Neutrophil (primary cell): ENCODE data around the gene MYO5B.

ENCODE experiments used
- H3K27ac ChIP-seq: fragments of 200-600 bp; sonication (generic); 2 replicates; pipeline ENCODE4 v1.5.1; 2016; ENCODE audit warnings: mild to moderate bottlenecking, moderate library complexity
- H3K27me3 ChIP-seq: fragments of 200-600 bp; sonication (generic); 2 replicates; pipeline ENCODE4 v1.6.0; 2016; ENCODE audit warnings: mild to moderate bottlenecking
- H3K36me3 ChIP-seq: fragments of 200-600 bp; sonication (generic); 2 replicates; pipeline ENCODE4 v1.5.1; 2017
- H3K4me1 ChIP-seq, 2 experiments: fragments of 200-600 bp in 1 of 2; sonication (generic) in 1 of 2; 1 replicate in 1 of 2; 2 replicates in 1 of 2; pipeline versions ENCODE4 v1.5.1 to v1.6.1; 2013 to 2016; ENCODE audit warnings: low read depth in 1 of 2, low read length in 1 of 2, mild to moderate bottlenecking in 1 of 2, moderate library complexity in 1 of 2; ENCODE audit not compliant: control insufficient read depth in 1 of 2, insufficient read depth in 1 of 2
- H3K4me3 ChIP-seq, 2 experiments: fragments of 200-600 bp in 1 of 2; sonication (generic) in 1 of 2; 1 replicate in 1 of 2; 2 replicates in 1 of 2; pipeline ENCODE4 v1.5.1; 2013 to 2016; ENCODE audit warnings: low read depth in 1 of 2, low read length in 1 of 2, mild to moderate bottlenecking in 1 of 2, moderate library complexity in 1 of 2
- H3K9me3 ChIP-seq: fragments of 200-600 bp; sonication (generic); 2 replicates; pipeline ENCODE4 v1.5.1; 2016
- CTCF ChIP-seq: fragments of 200-600 bp; sonication (generic); IDR thresholded peaks from 2 replicates; pipeline ENCODE4 v1.5.1; 2016; ENCODE audit warnings: antibody characterized with exemption

The MYO5B gene

DNA sequence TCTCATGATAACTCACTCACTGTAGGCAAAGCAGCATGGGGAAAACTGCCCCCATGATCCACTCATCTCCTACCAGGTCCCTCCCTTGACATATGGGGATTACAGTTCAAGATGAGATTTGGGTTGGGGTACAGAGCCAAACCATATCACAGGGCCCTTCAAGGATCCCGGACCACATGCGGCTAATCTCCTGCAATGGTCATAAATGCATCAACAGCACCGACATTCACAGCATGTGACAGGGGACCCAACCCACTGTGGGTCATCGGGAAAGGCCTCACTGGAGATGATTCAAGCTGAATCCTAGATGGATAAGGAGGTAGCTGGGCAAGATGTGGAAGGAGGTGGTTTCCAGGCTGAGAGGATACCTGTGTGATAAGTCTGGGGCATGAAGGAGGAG is 129.4 kb downstream of the MYO5B start:
- Histone ChIP-seq H3K36me3 (no peaks in the 10 kb centered on the region), H3K27ac (no peak overlapping the region), H3K9me3 (no peaks in the 10 kb centered on the region), H3K4me3 (no peak overlapping the region), H3K4me1 (no peaks in the 10 kb centered on the region), H3K27me3 (peaks cover 12% of the 10 kb centered on the region)
- TF ChIP-seq CTCF, result no peak

DNA sequence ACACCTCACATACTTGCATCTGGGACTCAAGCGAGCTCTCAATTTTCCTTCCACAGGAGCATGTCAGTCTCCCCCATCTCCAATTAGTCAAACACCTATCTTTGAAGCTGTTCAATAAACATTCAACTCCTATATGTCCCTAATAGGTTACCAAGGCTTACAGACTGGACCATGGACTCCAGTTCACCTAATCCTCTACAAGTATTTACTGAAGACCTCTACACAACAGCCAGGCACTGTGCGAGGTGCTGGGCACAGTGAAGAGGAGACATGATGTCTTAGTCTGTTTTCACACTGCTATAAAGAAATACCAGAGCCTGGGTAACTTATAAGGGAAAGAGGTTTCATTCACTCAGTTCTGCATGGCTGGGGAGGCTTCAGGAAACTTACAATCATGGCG is 129.9 kb downstream of the MYO5B start:
- Histone ChIP-seq H3K4me3 (no peak overlapping the region), H3K4me1 (no peaks in the 10 kb centered on the region), H3K27me3 (peaks cover 15% of the 10 kb centered on the region), H3K9me3 (no peaks in the 10 kb centered on the region), H3K36me3 (no peaks in the 10 kb centered on the region), H3K27ac (no peak overlapping the region)
- no peak for TF ChIP-seq CTCF

DNA sequence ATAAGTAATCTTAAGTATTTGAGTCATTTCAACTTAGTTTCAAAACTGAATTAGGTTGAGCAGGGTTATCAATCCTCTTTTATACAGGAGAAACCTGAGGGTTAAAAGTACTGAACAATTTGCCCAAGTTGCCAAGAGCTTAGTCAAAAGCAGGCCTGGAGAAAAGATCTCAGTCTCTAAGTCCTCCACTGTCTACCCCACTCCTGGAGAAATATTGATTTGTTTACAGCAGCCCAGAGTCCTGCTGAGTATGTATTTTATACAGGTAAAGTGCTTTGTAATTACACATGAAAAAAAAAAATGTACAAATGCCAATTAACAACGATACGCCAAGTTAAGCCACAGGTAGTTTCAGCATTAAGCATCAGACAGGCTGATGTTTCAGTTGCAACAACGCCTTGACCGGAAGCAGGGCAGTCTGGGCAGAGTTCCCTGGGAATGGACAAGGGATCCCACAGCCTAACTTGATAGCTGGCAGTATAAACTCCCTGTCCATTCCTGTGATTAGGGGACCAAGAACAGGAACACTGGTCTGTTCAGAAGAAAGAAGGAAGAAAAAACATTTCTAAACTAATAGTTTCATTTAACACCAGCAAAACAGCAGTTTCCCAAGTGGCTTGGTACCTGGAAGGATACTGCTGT is 132.9 kb downstream of the MYO5B start:
- Histone ChIP-seq H3K4me1 (no peaks in the 10 kb centered on the region), H3K9me3 (no peaks in the 10 kb centered on the region), H3K36me3 (no peaks in the 10 kb centered on the region), H3K4me3 (no peak overlapping the region), H3K27ac (no peak overlapping the region), H3K27me3 (peaks cover 21% of the 10 kb centered on the region)
- no peak for TF ChIP-seq CTCF

- no peak for TF ChIP-seq CTCF
- H3K4me1 ChIP-seq, result no peaks in the 10 kb centered on the region
- H3K27ac ChIP-seq, result no peak overlapping the region
- no peaks in the 10 kb centered on the region for H3K9me3 ChIP-seq
- H3K27me3 ChIP-seq, result peaks cover 21% of the 10 kb centered on the region
- H3K36me3 ChIP-seq, result no peaks in the 10 kb centered on the region
- H3K4me3 ChIP-seq, result no peak overlapping the region
Observed at GRCh38 chr18:50060822-50061221, 134.1 kb downstream of the MYO5B start.

GRCh38 chr18:50058731-50059130 is 136.2 kb downstream of the MYO5B start:
- Histone ChIP-seq H3K27me3 (peaks cover 18% of the 10 kb centered on the region), H3K4me3 (no peak overlapping the region), H3K9me3 (no peaks in the 10 kb centered on the region), H3K4me1 (no peaks in the 10 kb centered on the region), H3K36me3 (no peaks in the 10 kb centered on the region), H3K27ac (no peak overlapping the region)
- no peak for TF ChIP-seq CTCF

- Histone ChIP-seq H3K27me3 (peaks cover 14% of the 10 kb centered on the region), H3K27ac (no peak overlapping the region), H3K4me1 (no peaks in the 10 kb centered on the region), H3K36me3 (no peaks in the 10 kb centered on the region), H3K4me3 (no peak overlapping the region), H3K9me3 (no peaks in the 10 kb centered on the region)
- TF ChIP-seq CTCF, result no peak
Observed at GRCh38 chr18:50057009-50057408, 137.9 kb downstream of the MYO5B start.
